HG03575 (cell line): ENCODE data around the gene INSYN1.
"Not testable (repeated sequence)": the region's sequence is repeated elsewhere in the genome, so short reads cannot be mapped to it uniquely, and the experiment has no call there.

Experiments
- ATAC-seq: cut with Tn5 transposase; IDR thresholded peaks from one replicate; pipeline ENCODE4 v1.9.1; 2021; ENCODE audit not compliant: unreplicated experiment, insufficient number of reproducible peaks, low FRiP score; ENCODE audit errors: extremely low read depth

INSYN1 gene

GRCh38 chr15:73751899-73752805, 999 bp downstream of the INSYN1 start:
- no peak for ATAC-seq

DNA sequence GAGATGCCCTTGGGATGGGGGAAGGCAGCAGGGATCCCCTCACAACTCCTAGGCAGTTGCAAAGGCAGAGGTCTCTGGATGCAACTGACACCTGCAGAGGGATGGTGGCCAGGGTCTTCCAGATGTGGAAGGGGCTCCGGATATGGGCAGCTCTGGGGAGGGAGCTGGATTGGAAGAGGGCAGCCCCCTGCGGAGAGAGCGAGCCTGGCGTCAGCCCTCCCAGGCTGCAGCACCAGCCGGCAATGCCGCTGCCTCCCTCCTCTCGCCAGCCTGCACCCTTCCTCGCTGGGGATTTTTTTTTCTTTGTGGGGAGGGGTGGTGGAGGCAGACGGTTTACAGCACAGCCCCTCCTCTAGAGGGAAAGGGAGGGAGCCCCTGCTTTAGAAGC, 1.6 kb downstream of the INSYN1 start:
- ATAC-seq: no peak

DNA sequence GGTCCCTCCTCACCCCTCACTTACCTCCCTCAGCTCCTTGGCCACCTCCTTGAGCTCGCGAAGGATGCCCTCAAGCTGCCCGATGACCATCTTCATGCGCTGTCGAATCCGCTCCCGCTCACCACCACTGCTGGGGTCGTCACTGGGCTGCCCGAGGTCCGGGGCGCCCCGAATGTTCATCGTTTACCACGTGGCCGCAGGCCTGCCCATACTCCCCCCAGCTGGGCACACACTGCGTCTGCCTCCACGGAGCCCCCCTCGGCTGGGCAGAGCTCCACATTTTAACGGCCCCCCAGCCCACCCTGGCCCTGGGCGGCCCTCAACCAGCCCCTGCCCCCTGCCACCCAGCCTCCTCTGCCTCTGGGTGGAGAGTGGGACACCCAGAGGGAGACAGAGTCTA, 2.2 kb downstream of the INSYN1 start:
- no peak for ATAC-seq

- ATAC-seq: no peak
Observed at GRCh38 chr15:73750438-73750837, 2.7 kb downstream of the INSYN1 start.

DNA sequence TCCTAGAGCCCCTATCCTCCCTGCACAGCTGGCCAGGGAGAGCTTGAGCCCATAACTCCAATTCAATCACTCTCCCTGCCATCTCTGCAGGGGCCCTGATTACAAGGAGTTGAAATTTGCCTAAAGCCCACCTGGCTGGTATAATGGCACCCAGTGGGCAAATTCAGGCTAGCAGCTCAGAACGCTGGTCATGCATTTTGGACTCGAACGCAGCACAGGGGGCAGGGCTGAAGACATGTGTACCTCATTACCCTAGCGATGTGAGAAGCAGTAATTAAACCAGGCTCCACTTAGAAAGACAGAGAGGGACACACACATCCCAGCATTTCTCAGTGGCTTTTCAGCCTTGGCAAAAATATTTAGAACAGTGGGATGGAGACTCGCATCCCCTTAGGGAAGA, 3.2 kb downstream of the INSYN1 start:
- ATAC-seq: no peak

DNA sequence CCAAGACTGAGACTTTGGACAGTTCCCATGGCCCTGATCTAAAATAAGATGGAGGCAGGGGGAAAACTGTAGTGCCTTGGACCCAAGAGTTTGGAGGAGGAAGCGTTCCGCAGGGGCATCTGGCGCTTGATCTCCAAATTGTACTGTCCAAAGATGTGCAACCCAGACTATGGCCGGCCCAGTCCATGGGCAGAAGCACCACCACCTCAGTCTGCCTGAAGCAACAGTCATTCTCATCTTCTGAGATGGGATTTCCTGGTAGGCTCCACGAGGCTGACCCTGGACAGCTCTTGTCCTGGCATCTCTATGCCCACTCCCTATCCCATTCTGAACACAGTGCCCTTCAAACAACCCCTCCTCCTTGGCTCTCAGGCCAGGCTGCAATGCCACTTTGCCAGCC, 3.6 kb downstream of the INSYN1 start:
- no peak for ATAC-seq

- ATAC-seq: no peak
Observed at GRCh38 chr15:73748730-73749129, 4.4 kb downstream of the INSYN1 start.

DNA sequence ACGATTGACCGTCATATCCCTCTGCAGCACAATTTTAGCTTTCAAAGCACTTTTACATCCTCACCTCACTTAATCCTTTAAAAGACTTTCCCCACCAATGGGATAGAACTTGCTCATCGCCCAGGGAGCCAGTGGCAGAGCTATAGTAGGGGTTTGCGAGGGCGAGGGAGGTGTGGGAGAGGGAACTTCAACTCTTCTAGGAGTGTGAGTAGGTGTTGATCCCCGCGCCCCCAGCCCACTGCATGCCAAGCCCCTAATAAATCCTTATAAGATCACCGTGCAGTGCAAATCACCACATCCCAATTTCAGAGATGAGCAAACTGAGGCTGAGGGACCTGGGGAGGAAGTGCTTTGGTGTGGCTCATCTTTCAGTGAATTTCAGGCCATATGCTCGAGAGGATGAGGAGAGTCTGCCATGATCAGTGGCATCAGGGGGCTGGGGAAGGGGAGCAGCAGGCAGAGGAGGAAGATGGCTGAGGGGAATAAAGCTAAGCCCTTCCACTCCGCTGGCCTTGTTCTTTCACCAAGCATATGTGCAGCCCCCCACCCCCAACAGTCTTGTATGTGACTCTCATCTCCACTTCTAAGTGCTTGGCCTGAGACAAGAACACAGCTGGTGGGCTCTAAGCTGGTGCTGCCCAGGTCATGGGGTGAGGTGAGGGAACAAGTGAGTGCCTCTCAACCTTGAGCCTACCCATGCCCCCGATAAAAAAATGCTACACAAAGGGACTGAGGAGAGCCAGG, 5.1 kb downstream of the INSYN1 start:
- no peak for ATAC-seq

- no peak for ATAC-seq
Observed at GRCh38 chr15:73746883-73747282, 6.3 kb downstream of the INSYN1 start.

GRCh38 chr15:73746261-73746660, 6.9 kb downstream of the INSYN1 start:
- ATAC-seq: no peak

- ATAC-seq: no peak
Observed at GRCh38 chr15:73745073-73745472, 8.1 kb downstream of the INSYN1 start.

- no peak for ATAC-seq
Observed at GRCh38 chr15:73744293-73744692, 8.9 kb downstream of the INSYN1 start.

GRCh38 chr15:73741321-73741836, 11.8 kb downstream of the INSYN1 start:
- ATAC-seq: no peak

DNA sequence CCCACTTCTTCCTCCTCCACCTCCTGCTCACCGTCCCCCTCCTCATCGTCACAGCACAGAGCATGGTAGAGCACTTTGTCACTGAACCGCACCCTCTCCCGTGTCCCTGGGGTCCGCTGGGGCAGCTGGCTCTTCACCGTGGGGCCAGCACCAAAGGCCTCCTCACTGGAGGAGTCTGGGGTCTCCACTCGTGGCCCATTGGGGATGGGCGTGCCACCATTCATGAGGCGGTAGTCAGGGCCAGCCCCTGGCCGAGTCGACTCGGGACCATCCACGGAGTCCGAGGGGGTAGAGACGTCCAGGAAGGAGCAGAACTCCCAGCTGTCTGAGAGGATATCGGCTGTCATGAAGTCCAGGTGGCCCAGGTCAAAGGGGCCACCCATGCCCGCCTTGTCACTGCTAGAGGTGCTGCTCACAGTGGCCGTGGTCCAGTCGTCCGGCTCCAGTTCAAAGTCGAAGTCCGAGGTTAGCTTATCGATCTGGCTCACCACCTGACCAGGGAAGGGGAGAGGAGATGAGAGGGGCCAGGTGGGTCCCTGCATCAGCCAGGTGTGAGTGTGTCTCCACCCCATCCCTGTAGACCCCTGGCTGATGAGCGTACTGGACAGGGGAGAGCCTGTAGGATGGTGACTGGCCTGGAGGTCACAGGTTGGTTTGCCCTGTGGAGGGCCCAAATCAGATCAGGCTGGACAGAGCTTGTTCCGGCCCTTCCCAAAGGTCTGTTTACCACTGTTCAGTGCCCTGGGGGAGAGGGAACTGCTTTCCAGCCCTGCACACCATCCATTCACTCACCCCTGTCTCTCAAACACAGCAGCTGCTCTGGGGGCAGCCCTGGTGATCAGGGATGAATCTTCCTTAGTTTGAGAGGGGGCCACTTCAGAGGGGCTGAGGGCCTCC, 12.8 kb downstream of the INSYN1 start:
- no peak for ATAC-seq

- ATAC-seq: no peak
Observed at GRCh38 chr15:73737535-73737934, 15.6 kb downstream of the INSYN1 start.

DNA sequence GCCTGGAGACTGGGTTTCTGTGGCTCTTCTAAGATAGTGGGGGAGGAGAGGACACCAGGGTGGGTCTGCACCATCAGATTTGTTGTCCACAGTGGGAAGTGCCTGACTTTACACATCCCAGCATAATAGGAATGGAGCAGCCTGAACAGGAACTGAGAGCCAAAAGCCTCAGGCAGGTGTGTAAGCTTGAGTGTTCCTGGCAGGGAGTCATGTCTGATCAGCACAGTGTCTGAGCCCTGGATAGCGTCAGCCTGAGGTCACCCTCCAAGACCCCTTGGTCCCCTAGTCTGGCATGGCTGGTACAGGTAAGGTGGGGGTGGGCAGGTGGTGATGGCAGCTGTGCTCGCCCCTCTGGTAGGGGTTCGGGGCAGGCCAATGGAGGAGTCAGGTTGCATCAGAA, 20.2 kb downstream of the INSYN1 start:
- ATAC-seq: no peak

- not testable (repeated sequence) for ATAC-seq
Observed at GRCh38 chr15:73732051-73732450, 21.1 kb downstream of the INSYN1 start.

DNA sequence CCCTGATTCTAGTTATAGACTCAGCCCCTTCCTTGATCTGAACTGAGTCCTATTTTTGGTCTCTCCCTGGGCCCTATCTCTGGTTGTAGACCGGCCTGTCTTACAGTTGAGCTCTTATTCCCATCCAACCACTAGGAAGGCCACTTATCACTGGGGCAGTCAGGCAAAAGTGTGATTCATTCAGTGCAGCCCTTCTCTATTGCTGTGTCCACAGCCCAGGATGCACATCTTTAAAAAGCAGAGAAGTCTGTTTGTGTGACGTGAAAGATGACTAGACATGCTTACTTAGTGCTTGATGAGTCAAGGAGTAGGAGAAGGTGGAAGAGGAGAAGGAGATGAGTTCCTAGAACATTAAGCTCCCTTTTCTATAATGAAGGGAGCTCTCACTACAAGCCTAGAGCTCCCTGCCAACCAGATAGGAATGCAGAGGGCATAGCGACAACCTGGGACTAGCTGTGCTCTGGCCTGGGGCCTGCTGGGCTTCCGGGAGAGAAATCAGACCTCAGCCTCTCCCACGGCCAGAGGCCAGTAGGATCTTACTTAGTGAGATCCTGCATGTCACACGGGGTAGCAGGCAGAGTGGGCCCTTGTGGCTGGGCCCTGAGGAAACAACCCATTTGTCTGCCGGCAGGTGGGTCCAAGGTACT, 25.7 kb downstream of the INSYN1 start:
- no peak for ATAC-seq

DNA sequence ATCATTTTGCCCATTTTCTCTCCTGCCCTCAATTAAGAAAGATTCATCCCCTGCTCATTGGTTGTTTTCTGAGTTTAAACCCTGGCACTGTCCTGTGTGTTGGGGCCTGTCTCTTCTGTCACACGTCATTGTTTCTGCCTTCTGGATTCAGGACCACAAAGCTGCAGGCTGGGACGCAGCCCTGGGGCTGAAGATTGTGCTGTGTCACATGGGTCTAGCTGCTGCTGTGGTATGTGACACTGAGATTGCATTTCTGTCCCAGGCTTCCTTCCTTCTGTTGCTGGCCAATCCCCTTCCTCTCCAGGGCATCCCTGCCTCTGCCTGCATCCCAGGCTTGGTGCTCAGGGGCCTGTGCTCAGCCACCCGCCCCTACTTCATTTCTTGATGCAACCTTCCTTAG, 28.9 kb downstream of the INSYN1 start:
- ATAC-seq: no peak
